Measurements from ENCODE around the gene HDAC4. TPM values are rescaled to one million over a fixed set of nuclear protein-coding genes. Genes with fewer than 3 reads are reported as not detected.

Gene HDAC4
- total RNA-seq, 1 donor from 2014 or later: 11.8 TPM

- TF ChIP-seq CTCF (IDR thresholded peaks at IDR 0.05; ENCODE audit: insufficient read depth, low read depth, low read length) (no peak), EZH2 (IDR thresholded peaks at IDR 0.05; ENCODE audit: insufficient read depth, low read length) (no peak)
- H3K4me3 Mint-ChIP-seq (ENCODE audit: unreplicated experiment): no peak overlapping the region
- Histone ChIP-seq H2AFZ (ENCODE audit: low read depth, low read length) (no peak overlapping the region), H3K27ac (ENCODE audit: low read depth, low read length) (no peak overlapping the region), H3K9me3 (ENCODE audit: insufficient read depth, low read depth, low read length) (no peaks in the 10 kb centered on the region), H4K20me1 (ENCODE audit: insufficient read depth, low read length) (peaks cover 32% of the 10 kb centered on the region), H3K79me2 (ENCODE audit: insufficient read depth, low read length) (peaks cover 10% of the 10 kb centered on the region), H3K9ac (ENCODE audit: low read length) (no peak overlapping the region), H3K4me2 (ENCODE audit: low read length) (peak overlapping the region; percentile 22), H3K4me3 (ENCODE audit: insufficient read depth, low read depth, low read length) (no peak overlapping the region), H3K36me3 (ENCODE audit: insufficient read depth, low read length) (no peaks in the 10 kb centered on the region), H3K4me1 (ENCODE audit: insufficient read depth, low read length) (no peaks in the 10 kb centered on the region), H3K27me3 (ENCODE audit: insufficient read depth, low read length) (no peaks in the 10 kb centered on the region)
- H3K4me1 Mint-ChIP-seq (ENCODE audit: low read depth, unreplicated experiment): no peaks in the 10 kb centered on the region
- H3K36me3 Mint-ChIP-seq (ENCODE audit: low read depth, unreplicated experiment): peaks cover 2% of the 10 kb centered on the region
- H3K9me3 Mint-ChIP-seq (ENCODE audit: unreplicated experiment): no peaks in the 10 kb centered on the region
- DNase-seq (ENCODE audit: low read depth): no peak
- H3K27me3 Mint-ChIP-seq (ENCODE audit: low read depth, unreplicated experiment): no peaks in the 10 kb centered on the region
- H3K27ac Mint-ChIP-seq (ENCODE audit: unreplicated experiment): no peak overlapping the region
- no peak for FAIRE-seq
These were observed 31.1 kb downstream of the HDAC4 start for GRCh38 chr2:239369631-239370161.

GRCh38 chr2:239368906-239369552, 31.8 kb downstream of the HDAC4 start:
- H3K4me3 Mint-ChIP-seq (ENCODE audit: unreplicated experiment): no peak overlapping the region

More at GRCh38 chr2:239368906-239369552, 31.8 kb downstream of the HDAC4 start:
- Mint-ChIP-seq H3K27ac (ENCODE audit: unreplicated experiment) (no peak overlapping the region), H3K27me3 (ENCODE audit: low read depth, unreplicated experiment) (no peaks in the 10 kb centered on the region), H3K4me1 (ENCODE audit: low read depth, unreplicated experiment) (no peaks in the 10 kb centered on the region), H3K9me3 (ENCODE audit: unreplicated experiment) (no peaks in the 10 kb centered on the region), H3K36me3 (ENCODE audit: low read depth, unreplicated experiment) (peaks cover 2% of the 10 kb centered on the region)
- DNase-seq (ENCODE audit: low read depth) (no peak), FAIRE-seq (no peak)
- Histone ChIP-seq H3K9me3 (ENCODE audit: insufficient read depth, low read depth, low read length) (no peaks in the 10 kb centered on the region), H3K4me1 (ENCODE audit: insufficient read depth, low read length) (no peaks in the 10 kb centered on the region), H3K4me2 (ENCODE audit: low read length) (no peak overlapping the region), H3K9ac (ENCODE audit: low read length) (no peak overlapping the region), H2AFZ (ENCODE audit: low read depth, low read length) (no peak overlapping the region), H4K20me1 (ENCODE audit: insufficient read depth, low read length) (peaks cover 32% of the 10 kb centered on the region), H3K79me2 (ENCODE audit: insufficient read depth, low read length) (peaks cover 10% of the 10 kb centered on the region), H3K27ac (ENCODE audit: low read depth, low read length) (no peak overlapping the region), H3K4me3 (ENCODE audit: insufficient read depth, low read depth, low read length) (no peak overlapping the region), H3K36me3 (ENCODE audit: insufficient read depth, low read length) (no peaks in the 10 kb centered on the region), H3K27me3 (ENCODE audit: insufficient read depth, low read length) (no peaks in the 10 kb centered on the region)
- TF ChIP-seq CTCF (IDR thresholded peaks at IDR 0.05; ENCODE audit: insufficient read depth, low read depth, low read length) (no peak), EZH2 (IDR thresholded peaks at IDR 0.05; ENCODE audit: insufficient read depth, low read length) (no peak)
